Caco-2 (cell line): ENCODE results near the gene RABEP2. TPM values are rescaled to one million over a fixed set of nuclear protein-coding genes. Genes with fewer than 3 reads are reported as not detected.
"Not testable (repeated sequence)": the region's sequence is repeated elsewhere in the genome, so short reads cannot be mapped to it uniquely, and the experiment has no call there.

Experiments used
- BruUV-seq: library from RNA; stranded (reverse); fragments of 400-500 nt; replicated peaks from 2 replicates; lab custom pipeline; 2021; lab: Mats Ljungman, UMichigan
- CTCF ChIA-PET: fragments of 300-600 bp; sonication (Branson Sonifier 250); formaldehyde crosslinking; loops from one replicate; lab custom pipeline; 2022; ENCODE audit warnings: antibody characterized with exemption; lab: Charles Lee
- POLR2A ChIA-PET: fragments of 300-600 bp; sonication (Branson Sonifier 250); formaldehyde crosslinking; loops from one replicate; lab custom pipeline; 2022; ENCODE audit warnings: antibody characterized with exemption; lab: Charles Lee
- DNase-seq, 2 experiments: peaks; one replicate each; pipeline versions ENCODE4 v3.0.0 to v3.0.0-alpha.2; 2020 to 2022
- H3K27me3 ChIP-seq: replicated peaks from 2 replicates; pipeline ENCODE4 v1.6.0; 2011; ENCODE audit warnings: low read length; ENCODE audit not compliant: control insufficient read depth, insufficient read depth
- H3K36me3 ChIP-seq: 2 replicates; pipeline ENCODE4 v1.5.1; 2011; ENCODE audit warnings: low read length; ENCODE audit not compliant: control insufficient read depth, insufficient read depth
- H3K4me1 ChIP-seq: fragments of 250-450 bp; sonication (Bioruptor Pico); 2 replicates; pipeline ENCODE4 v1.5.1; 2020; ENCODE audit warnings: mild to moderate bottlenecking
- H3K4me3 ChIP-seq: 2 replicates; pipeline ENCODE4 v1.5.1; 2011; ENCODE audit warnings: low read depth, mild to moderate bottlenecking, control low read depth, low read length
- H3K9me3 ChIP-seq: fragments of 250-450 bp; sonication (Bioruptor Pico); 2 replicates; pipeline ENCODE4 v1.5.1; 2020; ENCODE audit warnings: mild to moderate bottlenecking, moderate library complexity
- H3K27ac Mint-ChIP-seq: one replicate; pipeline ENCODE4 v1.8.0; 2022; ENCODE audit warnings: mixed read lengths; ENCODE audit not compliant: unreplicated experiment
- H3K27me3 Mint-ChIP-seq: one replicate; pipeline ENCODE4 v1.8.0; 2022; ENCODE audit warnings: mixed read lengths; ENCODE audit not compliant: insufficient read depth, unreplicated experiment
- H3K36me3 Mint-ChIP-seq: one replicate; pipeline ENCODE4 v1.8.0; 2022; ENCODE audit warnings: mild to moderate bottlenecking, mixed read lengths; ENCODE audit not compliant: insufficient read depth, unreplicated experiment
- H3K4me1 Mint-ChIP-seq: one replicate; pipeline ENCODE4 v1.8.0; 2022; ENCODE audit warnings: low read depth, mixed read lengths; ENCODE audit not compliant: unreplicated experiment
- H3K4me3 Mint-ChIP-seq: one replicate; pipeline ENCODE4 v1.8.0; 2022; ENCODE audit warnings: mild to moderate bottlenecking, moderate library complexity, mixed read lengths; ENCODE audit not compliant: unreplicated experiment
- H3K9me3 Mint-ChIP-seq: one replicate; pipeline ENCODE4 v1.8.0; 2022; ENCODE audit warnings: mixed read lengths; ENCODE audit not compliant: unreplicated experiment
- intact Hi-C: fragments of 100-400 bp; cut with micrococcal nuclease; formaldehyde crosslinking; loops from one replicate; pipeline ENCODE4 v1.10.0; 2022; ENCODE audit not compliant: unreplicated experiment
- total RNA-seq: library from RNA; stranded (reverse); gene quantifications from 2 replicates; pipeline ENCODE4 v1.2.3, GENCODE V29; 2022
- TF ChIP-seq, protein P1 (sequence below), 2 experiments: fragments of 200-600 bp in 1 of 2; IDR thresholded peaks; 1 replicate in 1 of 2; 2 replicates in 1 of 2; pipeline versions ENCODE4 v1.5.1 to v1.8.0; 2011 to 2022; ENCODE audit warnings: antibody characterized with exemption in 1 of 2, control low read depth in 1 of 2, inconsistent platforms in 1 of 2, low read depth in 1 of 2, low read length in 1 of 2, mild to moderate bottlenecking in 1 of 2, moderate library complexity in 1 of 2; ENCODE audit not compliant: insufficient read depth in 1 of 2, severe bottlenecking in 1 of 2, unreplicated experiment in 1 of 2

Gene RABEP2
- total RNA-seq, 1 experiment from 2014 or later: 22.9 TPM

DNA sequence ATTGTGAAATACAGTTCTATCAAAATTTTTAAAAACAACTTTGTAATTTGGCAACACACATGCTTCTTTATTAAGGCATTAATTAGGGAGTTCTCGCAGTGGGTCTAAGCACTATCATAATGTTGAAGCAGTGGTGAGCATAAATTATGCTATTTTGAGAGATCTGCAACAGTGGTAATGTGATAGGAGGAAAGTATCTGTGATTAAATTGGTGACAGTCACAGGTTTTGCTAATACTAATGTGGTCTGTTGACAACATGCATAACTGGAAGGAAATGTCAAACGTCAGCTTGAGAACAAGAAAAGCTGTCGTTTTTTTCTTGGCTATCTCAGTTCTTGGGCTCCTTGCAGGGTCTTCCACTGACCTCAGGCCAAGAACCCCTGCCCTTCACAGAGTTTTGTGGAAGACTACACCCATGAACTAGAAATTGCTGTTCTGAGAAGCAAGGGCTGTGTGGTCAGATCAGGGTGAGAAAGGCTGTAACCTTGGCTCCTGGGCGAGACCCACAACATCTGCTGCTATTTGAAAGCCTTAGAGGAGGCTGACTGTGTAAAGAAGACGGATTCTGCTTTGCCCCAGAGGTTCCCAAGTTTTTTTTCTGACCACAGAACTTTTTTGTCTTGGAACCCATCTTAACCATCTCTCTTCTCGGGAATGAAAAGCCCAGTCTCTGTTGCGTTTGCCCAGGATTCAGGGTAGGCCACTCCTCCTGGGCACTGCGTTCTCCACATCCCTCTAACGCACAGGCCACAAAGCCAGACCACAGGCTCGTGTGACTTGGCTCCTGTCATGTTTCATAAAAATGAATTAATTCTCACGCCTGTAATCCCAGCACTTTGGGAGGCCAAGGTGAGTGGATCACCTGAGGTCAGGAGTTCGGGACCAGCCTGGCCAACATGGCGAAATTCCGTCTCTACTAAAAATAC is 32.8 kb downstream of the RABEP2 start:
- no peaks in the 10 kb centered on the region for H3K27me3 Mint-ChIP-seq
- no peaks in the 10 kb centered on the region for H3K36me3 Mint-ChIP-seq
- TF ChIP-seq, protein P1, sequence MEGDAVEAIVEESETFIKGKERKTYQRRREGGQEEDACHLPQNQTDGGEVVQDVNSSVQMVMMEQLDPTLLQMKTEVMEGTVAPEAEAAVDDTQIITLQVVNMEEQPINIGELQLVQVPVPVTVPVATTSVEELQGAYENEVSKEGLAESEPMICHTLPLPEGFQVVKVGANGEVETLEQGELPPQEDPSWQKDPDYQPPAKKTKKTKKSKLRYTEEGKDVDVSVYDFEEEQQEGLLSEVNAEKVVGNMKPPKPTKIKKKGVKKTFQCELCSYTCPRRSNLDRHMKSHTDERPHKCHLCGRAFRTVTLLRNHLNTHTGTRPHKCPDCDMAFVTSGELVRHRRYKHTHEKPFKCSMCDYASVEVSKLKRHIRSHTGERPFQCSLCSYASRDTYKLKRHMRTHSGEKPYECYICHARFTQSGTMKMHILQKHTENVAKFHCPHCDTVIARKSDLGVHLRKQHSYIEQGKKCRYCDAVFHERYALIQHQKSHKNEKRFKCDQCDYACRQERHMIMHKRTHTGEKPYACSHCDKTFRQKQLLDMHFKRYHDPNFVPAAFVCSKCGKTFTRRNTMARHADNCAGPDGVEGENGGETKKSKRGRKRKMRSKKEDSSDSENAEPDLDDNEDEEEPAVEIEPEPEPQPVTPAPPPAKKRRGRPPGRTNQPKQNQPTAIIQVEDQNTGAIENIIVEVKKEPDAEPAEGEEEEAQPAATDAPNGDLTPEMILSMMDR (IDR thresholded peaks at IDR 0.05; ENCODE audit: insufficient read depth in 1 of 2, low read depth in 1 of 2, low read length in 1 of 2, severe bottlenecking in 1 of 2, unreplicated experiment in 1 of 2): no peak
- ChIA-PET CTCF (interaction anchor here (0.6 kb wide), 1 partner anchor 63 kb away, joined by 3 read pairs; no protein-coding TSS in a partner anchor), POLR2A (no interaction called here)
- H3K9me3 Mint-ChIP-seq: no peaks in the 10 kb centered on the region
- intact Hi-C loops: no loop called here
- DNase-seq: no peak
- no peaks in the 10 kb centered on the region for H3K4me1 ChIP-seq
- no TSS peak for BruUV-seq
- H3K36me3 ChIP-seq: no peaks in the 10 kb centered on the region
- no peak overlapping the region for H3K4me3 ChIP-seq
- H3K4me1 Mint-ChIP-seq: no peaks in the 10 kb centered on the region
- H3K27ac Mint-ChIP-seq: no peak overlapping the region
- H3K9me3 ChIP-seq: no peaks in the 10 kb centered on the region
- no peaks in the 10 kb centered on the region for H3K27me3 ChIP-seq
- no peak overlapping the region for H3K4me3 Mint-ChIP-seq

DNA sequence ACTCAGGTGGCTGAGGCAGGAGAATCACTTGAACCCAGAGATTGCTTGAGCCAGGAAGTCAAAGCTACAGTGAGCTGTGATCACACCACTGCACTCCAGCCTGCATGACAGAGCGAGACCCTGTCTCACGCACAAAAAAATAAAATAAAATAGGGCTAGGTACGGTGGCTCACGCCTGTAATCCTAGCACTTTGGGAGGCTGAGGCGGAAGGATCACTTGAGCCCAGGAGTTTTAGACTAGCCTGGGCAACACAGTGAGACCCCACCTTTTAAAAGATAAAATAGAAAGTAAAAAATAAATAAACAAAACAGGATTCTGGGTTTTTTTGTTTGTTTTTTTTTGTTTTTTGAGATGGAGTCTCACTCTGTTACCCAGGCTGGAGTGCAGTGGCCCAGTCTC is 34.7 kb downstream of the RABEP2 start:
- intact Hi-C loops, H3K27me3 ChIP-seq, H3K4me1 ChIP-seq, BruUV-seq, H3K36me3 Mint-ChIP-seq, H3K36me3 ChIP-seq, H3K4me3 ChIP-seq, DNase-seq, CTCF ChIA-PET, H3K27me3 Mint-ChIP-seq, H3K4me3 Mint-ChIP-seq, H3K9me3 ChIP-seq, POLR2A ChIA-PET, H3K4me1 Mint-ChIP-seq, H3K9me3 Mint-ChIP-seq, H3K27ac Mint-ChIP-seq: not testable (repeated sequence)

DNA sequence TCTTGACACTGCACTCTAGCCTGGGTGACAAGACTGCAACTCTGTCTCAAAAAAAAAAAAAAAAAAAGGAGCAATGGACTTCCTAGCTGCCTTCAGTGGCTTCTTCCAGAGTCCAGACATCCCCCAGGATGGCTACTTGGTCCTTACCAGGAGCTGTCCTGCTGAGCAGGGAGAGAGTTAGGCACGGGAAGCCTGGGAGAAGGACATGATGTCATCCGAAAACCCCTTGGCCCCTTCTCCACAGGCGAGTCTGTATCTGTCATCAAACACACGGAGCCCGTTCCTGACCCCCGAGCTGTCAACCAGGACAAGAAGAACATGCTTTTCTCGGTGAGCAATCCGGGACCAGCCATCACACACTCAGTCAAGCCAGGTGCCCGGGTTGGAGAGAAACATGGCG is 38.1 kb downstream of the RABEP2 start:
- Mint-ChIP-seq H3K4me1 (no peaks in the 10 kb centered on the region), H3K36me3 (no peaks in the 10 kb centered on the region), H3K27ac (no peak overlapping the region), H3K27me3 (no peaks in the 10 kb centered on the region), H3K9me3 (no peaks in the 10 kb centered on the region), H3K4me3 (no peak overlapping the region)
- Histone ChIP-seq H3K27me3 (no peaks in the 10 kb centered on the region), H3K4me1 (no peaks in the 10 kb centered on the region), H3K9me3 (no peaks in the 10 kb centered on the region), H3K4me3 (no peak overlapping the region), H3K36me3 (no peaks in the 10 kb centered on the region)
- ChIA-PET CTCF (no interaction called here), POLR2A (no interaction called here)
- TF ChIP-seq, protein P1 (IDR thresholded peaks at IDR 0.05; ENCODE audit: insufficient read depth in 1 of 2, low read depth in 1 of 2, low read length in 1 of 2, severe bottlenecking in 1 of 2, unreplicated experiment in 1 of 2): no peak
- DNase-seq: no peak
- intact Hi-C loops: no loop called here
- no TSS peak for BruUV-seq
